Endothelial cell of umbilical vein (primary cell): ENCODE results near the gene SAMD14. TPM values are rescaled to one million over a fixed set of nuclear protein-coding genes. Genes with fewer than 3 reads are reported as not detected.

Experiments
- BruUV-seq: library from RNA; stranded (reverse); fragments of 400-500 nt; replicated peaks from 2 replicates; lab custom pipeline; 2021; lab: Mats Ljungman, UMichigan
- CTCF ChIA-PET: fragments of 300-600, 350-600 bp; sonication (Branson Sonifier 250); formaldehyde crosslinking; loops from one replicate; lab custom pipeline; 2021; ENCODE audit warnings: antibody characterized with exemption, inconsistent platforms; lab: Charles Lee
- POLR2A ChIA-PET: fragments of 300-600, 350-600 bp; sonication (Branson Sonifier 250); formaldehyde crosslinking; loops from one replicate; lab custom pipeline; 2021; ENCODE audit warnings: antibody characterized with exemption, inconsistent platforms; lab: Charles Lee
- DNase-seq: peaks from one replicate; pipeline ENCODE4 v3.0.0-alpha.2; 2011; ENCODE audit warnings: low read depth, low spot score
- FAIRE-seq: peaks from 2 replicates; lab custom pipeline; 2011; peaks lifted over from hg19 to GRCh38; lab: Jason Lieb, UNC
- H2AFZ ChIP-seq: 2 replicates; pipeline ENCODE4 v1.6.0; 2012; ENCODE audit warnings: low read depth, low read length, control low read depth, inconsistent platforms
- H3K27ac ChIP-seq: 2 replicates; pipeline ENCODE4 v1.5.1; 2011; ENCODE audit warnings: low read depth, mild to moderate bottlenecking, control low read depth, low read length, moderate library complexity; ENCODE audit not compliant: insufficient read depth
- H3K27me3 ChIP-seq, 2 experiments: 2 replicates each; pipeline versions ENCODE4 v1.6.0 to v1.6.1; 2011; ENCODE audit warnings: low read length in 2 of 2, mixed read lengths in 1 of 2; ENCODE audit not compliant: control insufficient read depth in 2 of 2, insufficient read depth in 2 of 2
- H3K36me3 ChIP-seq, 2 experiments: 2 replicates in 1 of 2; 3 replicates in 1 of 2; pipeline ENCODE4 v1.5.1; 2011; ENCODE audit warnings: low read length in 2 of 2, mild to moderate bottlenecking in 1 of 2, moderate library complexity in 1 of 2; ENCODE audit not compliant: control insufficient read depth in 2 of 2, insufficient read depth in 2 of 2; ENCODE audit errors: extremely low read depth in 1 of 2
- H3K4me1 ChIP-seq: 3 replicates; pipeline ENCODE4 v1.5.1; 2011; ENCODE audit warnings: mild to moderate bottlenecking, low read length; ENCODE audit not compliant: control insufficient read depth, insufficient read depth; ENCODE audit errors: extremely low read depth
- H3K4me2 ChIP-seq: 2 replicates; pipeline ENCODE4 v1.6.1; 2011; ENCODE audit warnings: low read length, control low read depth, mixed read lengths; ENCODE audit not compliant: insufficient read depth
- H3K4me3 ChIP-seq, 3 experiments: fragments of 200-600 bp in 1 of 3; sonication (generic), shearing (Covaris generic) in 1 of 3; replicated peaks in 1 of 3; 2 replicates each; pipeline ENCODE4 v1.5.1; 2011 to 2016; ENCODE audit warnings: control low read depth in 3 of 3, low read length in 3 of 3, mild to moderate bottlenecking in 2 of 3, inconsistent platforms in 1 of 3, low read depth in 1 of 3, moderate library complexity in 1 of 3; ENCODE audit not compliant: insufficient read depth in 1 of 3
- H3K79me2 ChIP-seq: 2 replicates; pipeline ENCODE4 v1.6.0; 2012; ENCODE audit warnings: low read length, inconsistent platforms; ENCODE audit not compliant: control insufficient read depth, insufficient read depth
- H3K9ac ChIP-seq: replicated peaks from 2 replicates; pipeline ENCODE3; 2011; ENCODE audit warnings: low read length, control low read depth; ENCODE audit not compliant: insufficient read depth; ENCODE audit errors: extremely low read depth
- H3K9me1 ChIP-seq: replicated peaks from 3 replicates; pipeline ENCODE4 v1.6.0; 2011; ENCODE audit warnings: mild to moderate bottlenecking, low read length; ENCODE audit not compliant: control insufficient read depth, insufficient read depth; ENCODE audit errors: extremely low read depth
- H3K9me3 ChIP-seq: replicated peaks from 2 replicates; pipeline ENCODE4 v1.5.1; 2012; ENCODE audit warnings: low read length, inconsistent platforms; ENCODE audit not compliant: control insufficient read depth, insufficient read depth
- H4K20me1 ChIP-seq: replicated peaks from 2 replicates; pipeline ENCODE3; 2011; ENCODE audit warnings: mild to moderate bottlenecking, low read length; ENCODE audit not compliant: control insufficient read depth, insufficient read depth; ENCODE audit errors: extremely low read depth
- EZH2 ChIP-seq: IDR thresholded peaks from 2 replicates; pipeline ENCODE4 v1.6.1; 2012; ENCODE audit warnings: borderline replicate concordance, low read depth, mild to moderate bottlenecking, moderate library complexity, low read length, inconsistent platforms; ENCODE audit not compliant: severe bottlenecking
- FOS ChIP-seq: IDR thresholded peaks from 2 replicates; pipeline ENCODE4 v1.6.1; 2011; ENCODE audit warnings: mild to moderate bottlenecking, low read length, moderate library complexity, borderline replicate concordance; ENCODE audit not compliant: insufficient read depth
- GATA2 ChIP-seq: IDR thresholded peaks from 2 replicates; pipeline ENCODE4 v1.7.0; 2011; ENCODE audit warnings: low read depth, mild to moderate bottlenecking, moderate library complexity, mixed read lengths, low read length; ENCODE audit not compliant: insufficient read length, insufficient read depth
- JUN ChIP-seq: IDR thresholded peaks from 2 replicates; pipeline ENCODE4 v1.6.1; 2011; ENCODE audit warnings: borderline replicate concordance, low read depth; ENCODE audit not compliant: insufficient read length, insufficient read depth
- MYC ChIP-seq: IDR thresholded peaks from one replicate; pipeline ENCODE4 v1.6.1; 2011; ENCODE audit warnings: mild to moderate bottlenecking, low read depth, low read length
- POLR2A ChIP-seq: IDR thresholded peaks from 2 replicates; pipeline ENCODE4 v1.6.1; 2012; ENCODE audit warnings: low read depth, mild to moderate bottlenecking, control low read depth, low read length
- POLR2AphosphoS5 ChIP-seq: IDR thresholded peaks from 2 replicates; pipeline ENCODE4 v1.6.1; 2012; ENCODE audit warnings: low read depth, mild to moderate bottlenecking, control low read depth, low read length, moderate library complexity; ENCODE audit not compliant: insufficient read depth
- dilution Hi-C: fragments of 300-500 bp; cut with MboI; formaldehyde crosslinking; loops from one replicate; pipeline ENCODE4 v1.15.0; 2019; ENCODE audit warnings: low sequenced_read_pairs; ENCODE audit not compliant: extremely low pct_ligation_motif_present
- intact Hi-C: fragments of 100-400 bp; cut with micrococcal nuclease; formaldehyde crosslinking; loops from one replicate; pipeline ENCODE4 v1.10.0; 2022
- polyA plus RNA-seq, 4 experiments: library from polyadenylated mRNA; depleted of rRNA in 3 of 4; stranded (reverse) in 3 of 4; unstranded in 1 of 4; fragments of >200 nt; gene quantifications; 2 replicates each; pipeline versions ENCODE4 v1.2.1 to v1.2.3, GENCODE V29; 2011 to 2012; ENCODE audit warnings: missing spikeins in 1 of 4
- total RNA-seq: library from RNA; stranded (reverse); gene quantifications from 2 replicates; pipeline ENCODE4 v1.2.3, GENCODE V29; 2021
- TF ChIP-seq, protein P1 (sequence below), 2 donors: IDR thresholded peaks; 1 replicate in 1 of 2; 2 replicates in 1 of 2; pipeline ENCODE4 v1.5.1; 2011; ENCODE audit warnings: low read length in 2 of 2, mild to moderate bottlenecking in 2 of 2, moderate library complexity in 2 of 2, control low read depth in 1 of 2, inconsistent platforms in 1 of 2, low read depth in 1 of 2; ENCODE audit not compliant: insufficient read depth in 1 of 2; ENCODE audit errors: extremely low read depth in 1 of 2
- TF ChIP-seq, protein P2 (sequence below): IDR thresholded peaks from 2 replicates; pipeline ENCODE4 v1.6.1; 2011; ENCODE audit not compliant: insufficient read depth, insufficient read length

SAMD14 gene
- total and polyA plus RNA-seq, 2 donors (not counting 3 experiments of a cell fraction or from before 2014, with no cell fraction given), result 6.8 to 15.6 TPM

DNA sequence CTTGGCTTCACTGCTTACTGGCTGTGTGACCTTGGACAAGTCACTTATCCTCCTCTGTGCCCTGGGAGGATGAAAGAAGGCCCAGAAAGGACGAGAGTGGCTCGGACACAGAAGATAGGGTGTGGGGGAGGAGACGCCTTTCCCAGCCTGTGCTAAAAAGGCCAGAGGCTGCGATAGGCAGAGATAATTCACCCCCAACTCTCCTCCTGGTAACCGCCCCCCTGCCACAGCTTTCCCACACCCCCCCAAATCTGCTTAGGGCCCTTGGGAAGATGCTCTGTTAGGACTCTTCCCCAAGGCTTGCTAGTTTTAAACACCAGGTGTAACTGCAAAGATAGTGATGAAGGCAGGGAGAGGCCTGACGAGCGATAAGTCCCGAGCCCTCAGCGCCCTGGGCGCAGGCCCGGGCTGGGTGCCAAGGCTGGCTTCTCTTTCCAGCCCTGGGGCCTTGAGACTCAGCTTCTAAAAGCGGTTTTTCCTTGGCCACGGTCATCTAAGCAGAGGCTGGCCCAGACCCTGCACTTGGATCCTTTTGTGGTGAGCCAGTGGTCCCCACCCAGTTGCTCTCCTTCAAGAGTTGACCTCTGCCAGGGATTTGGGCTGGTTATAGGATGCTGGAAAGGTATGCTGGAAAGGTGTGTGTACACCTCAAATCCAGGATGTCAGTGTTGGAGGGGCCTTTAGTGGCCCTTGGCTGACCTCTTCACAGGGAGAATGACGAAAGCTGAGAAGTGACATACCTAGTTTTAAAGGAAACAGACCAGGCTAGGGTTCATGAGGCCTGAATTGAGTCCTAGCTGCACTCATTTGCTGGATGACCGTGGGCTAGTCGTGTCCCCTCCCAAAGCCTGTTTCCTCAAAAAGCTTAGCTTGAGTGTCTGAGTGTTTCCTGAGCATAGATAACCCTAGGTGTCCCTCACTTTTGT lies 24.0 kb upstream of the SAMD14 start:
- no peaks in the 10 kb centered on the region for H4K20me1 ChIP-seq
- no peaks in the 10 kb centered on the region for H3K9me1 ChIP-seq
- dilution Hi-C loops, result no loop called here
- no peak overlapping the region for H3K9ac ChIP-seq
- H2AFZ ChIP-seq, result no peak overlapping the region
- ChIA-PET POLR2A (no interaction called here), CTCF (interaction anchor here (1.0 to 4.5 kb wide), 2 partner anchors 14 to 37 kb away, joined by 3 to 34 read pairs; no protein-coding TSS in a partner anchor)
- BruUV-seq, result no TSS peak
- FAIRE-seq (no peak), DNase-seq (no peak)
- peaks cover 14% of the 10 kb centered on the region for H3K4me1 ChIP-seq
- H3K36me3 ChIP-seq, result no peaks in the 10 kb centered on the region
- no peak overlapping the region for H3K27ac ChIP-seq
- TF ChIP-seq MYC, result no peak
- TF ChIP-seq, protein P1, sequence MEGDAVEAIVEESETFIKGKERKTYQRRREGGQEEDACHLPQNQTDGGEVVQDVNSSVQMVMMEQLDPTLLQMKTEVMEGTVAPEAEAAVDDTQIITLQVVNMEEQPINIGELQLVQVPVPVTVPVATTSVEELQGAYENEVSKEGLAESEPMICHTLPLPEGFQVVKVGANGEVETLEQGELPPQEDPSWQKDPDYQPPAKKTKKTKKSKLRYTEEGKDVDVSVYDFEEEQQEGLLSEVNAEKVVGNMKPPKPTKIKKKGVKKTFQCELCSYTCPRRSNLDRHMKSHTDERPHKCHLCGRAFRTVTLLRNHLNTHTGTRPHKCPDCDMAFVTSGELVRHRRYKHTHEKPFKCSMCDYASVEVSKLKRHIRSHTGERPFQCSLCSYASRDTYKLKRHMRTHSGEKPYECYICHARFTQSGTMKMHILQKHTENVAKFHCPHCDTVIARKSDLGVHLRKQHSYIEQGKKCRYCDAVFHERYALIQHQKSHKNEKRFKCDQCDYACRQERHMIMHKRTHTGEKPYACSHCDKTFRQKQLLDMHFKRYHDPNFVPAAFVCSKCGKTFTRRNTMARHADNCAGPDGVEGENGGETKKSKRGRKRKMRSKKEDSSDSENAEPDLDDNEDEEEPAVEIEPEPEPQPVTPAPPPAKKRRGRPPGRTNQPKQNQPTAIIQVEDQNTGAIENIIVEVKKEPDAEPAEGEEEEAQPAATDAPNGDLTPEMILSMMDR (IDR thresholded peaks at IDR 0.05; ENCODE audit: extremely low read depth in 1 of 2, insufficient read depth in 1 of 2, low read depth in 1 of 2, low read length in 2 of 2), result no peak
- no peak for TF ChIP-seq JUN
- no peak for TF ChIP-seq POLR2AphosphoS5
- no peak for TF ChIP-seq EZH2
- TF ChIP-seq, protein P2, sequence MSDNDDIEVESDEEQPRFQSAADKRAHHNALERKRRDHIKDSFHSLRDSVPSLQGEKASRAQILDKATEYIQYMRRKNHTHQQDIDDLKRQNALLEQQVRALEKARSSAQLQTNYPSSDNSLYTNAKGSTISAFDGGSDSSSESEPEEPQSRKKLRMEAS, result no peak
- TF ChIP-seq FOS, result no peak
- no peak for TF ChIP-seq GATA2
- no peak for TF ChIP-seq POLR2A
- intact Hi-C loops, result no loop called here
- no peak overlapping the region for H3K4me2 ChIP-seq
- no peaks in the 10 kb centered on the region for H3K27me3 ChIP-seq
- peaks cover 18% of the 10 kb centered on the region for H3K79me2 ChIP-seq
- no peak overlapping the region for H3K4me3 ChIP-seq
- no peaks in the 10 kb centered on the region for H3K9me3 ChIP-seq
